Measurements from ENCODE around the gene GSDME.

Gene GSDME

DNA sequence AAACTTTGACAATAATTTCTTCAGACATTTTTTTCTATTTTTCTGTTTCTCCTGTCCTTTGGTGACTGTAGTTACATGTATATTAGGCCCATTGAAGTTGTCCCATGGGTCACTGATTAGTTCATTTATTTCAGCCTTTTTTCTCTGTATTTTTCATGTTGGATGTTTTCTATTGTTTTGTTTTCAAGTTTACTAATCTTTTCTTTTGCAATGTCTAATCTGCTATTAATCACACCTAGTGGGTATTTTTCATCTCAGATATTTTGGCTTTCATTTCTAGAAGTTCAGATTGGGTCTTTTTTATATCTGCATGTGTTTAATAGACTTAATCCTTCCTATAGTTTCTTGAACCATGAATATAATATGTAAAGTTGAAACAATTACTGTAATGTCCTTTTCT, 99.3 kb downstream of the GSDME start:
- DNase-seq (ENCODE audit: low read depth in 2 of 2, low spot score in 1 of 2) = no peak

DNA sequence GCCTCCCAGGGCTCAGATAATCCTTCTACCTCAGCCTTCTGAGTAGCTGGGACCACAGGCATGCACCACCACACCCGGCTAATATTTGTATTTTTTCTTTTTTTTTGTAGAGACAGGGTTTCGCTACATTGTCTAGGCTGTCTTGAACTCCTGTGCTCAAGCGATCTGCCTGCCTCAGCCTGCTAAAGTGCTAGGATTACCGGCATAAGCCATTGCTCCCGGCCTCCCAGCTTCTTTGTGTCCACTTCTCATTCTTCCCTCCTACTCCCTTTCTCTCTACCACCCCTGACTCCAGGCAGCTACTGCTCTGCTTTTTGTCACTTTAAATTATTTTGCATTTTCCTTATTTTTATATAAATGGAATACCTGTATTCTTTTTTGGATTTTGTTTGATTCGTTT, 100.7 kb downstream of the GSDME start:
- DNase-seq (ENCODE audit: low read depth in 2 of 2, low spot score in 1 of 2) = no peak

DNA sequence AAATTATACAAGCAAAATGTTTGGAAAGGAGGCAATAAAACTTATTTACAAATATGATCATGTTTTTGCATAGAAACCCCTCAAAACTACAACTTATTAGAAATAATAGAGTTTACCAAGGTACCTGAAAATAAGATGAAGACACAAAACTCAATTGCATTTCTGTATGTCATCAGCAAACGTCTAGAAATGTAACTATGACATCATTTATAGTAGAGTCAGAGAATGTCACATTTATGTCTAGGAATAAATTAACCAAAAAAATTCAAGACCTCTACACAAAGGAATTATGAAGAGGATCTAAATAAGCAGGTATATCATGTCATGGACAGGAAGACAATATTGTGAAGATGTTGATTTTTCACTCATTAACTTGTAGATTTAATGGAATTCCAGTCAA, 103.0 kb downstream of the GSDME start:
- no peak for DNase-seq (ENCODE audit: low read depth in 2 of 2, low spot score in 1 of 2)

DNA sequence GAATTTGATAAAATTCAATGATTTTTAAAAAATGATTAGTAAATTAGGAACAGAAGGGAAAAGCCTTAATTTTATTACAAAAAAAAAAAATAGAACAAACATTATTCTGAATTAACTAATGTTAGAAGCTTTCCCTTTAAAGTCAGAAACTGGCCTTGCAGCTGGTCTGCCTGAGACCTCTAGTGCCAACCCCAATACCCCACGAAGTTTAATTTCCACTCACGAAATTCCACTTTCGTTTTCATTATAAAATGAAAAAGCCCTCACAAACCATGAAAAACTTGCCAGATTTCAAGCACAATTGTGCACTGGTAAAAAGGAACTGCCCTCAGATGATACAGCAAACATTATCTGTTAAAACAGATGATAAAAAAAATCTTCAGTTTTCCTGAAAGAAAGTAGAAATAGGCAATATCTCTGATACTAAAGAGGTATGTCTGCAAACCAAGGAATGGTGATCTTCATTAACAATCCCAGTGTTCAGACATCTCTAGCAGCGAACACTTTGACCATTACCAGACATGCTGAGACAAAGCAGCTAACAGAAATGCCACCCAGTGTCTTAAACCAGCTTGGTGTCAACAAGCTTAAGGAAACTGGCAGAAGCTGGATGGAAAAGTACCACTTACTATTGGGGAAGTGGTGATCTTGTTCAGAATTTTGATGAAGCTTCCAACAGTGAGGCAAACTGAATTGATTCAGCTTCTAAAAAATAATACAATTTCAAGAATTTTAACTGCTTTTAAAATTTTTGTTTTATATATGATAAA, 103.8 kb downstream of the GSDME start:
- DNase-seq (ENCODE audit: low read depth in 2 of 2, low spot score in 1 of 2) = no peak

DNA sequence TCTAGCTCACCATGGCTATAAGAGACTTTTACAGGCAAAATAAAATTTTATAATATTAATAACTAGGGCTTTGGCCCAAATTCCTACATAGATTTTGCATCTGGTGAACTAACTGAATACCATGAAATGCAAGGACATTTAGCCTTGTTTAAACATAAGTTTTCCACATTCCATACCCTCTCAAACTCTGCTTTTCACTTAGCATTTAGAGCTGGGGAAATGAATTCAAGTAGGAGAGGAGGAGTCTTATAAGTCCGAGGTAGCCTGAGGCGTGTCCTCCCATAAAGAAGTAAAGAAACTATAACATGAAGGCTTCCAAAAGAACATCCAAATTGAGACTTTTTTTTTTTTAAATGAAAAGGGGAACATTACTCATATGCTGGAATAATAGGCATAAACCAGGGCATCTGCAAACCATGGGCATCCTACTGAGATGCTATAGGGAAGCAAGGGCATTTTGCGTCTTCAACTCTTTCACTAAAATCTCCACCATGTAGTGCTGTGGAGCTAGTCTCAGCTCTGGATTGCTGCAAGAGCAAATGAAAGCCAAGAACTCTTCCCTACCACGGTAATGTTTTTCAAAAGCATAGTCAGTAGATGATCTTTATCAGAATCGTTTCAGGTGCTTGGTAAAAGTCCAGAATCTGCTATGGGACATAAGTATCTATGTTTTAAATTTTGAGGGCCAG, 104.9 kb downstream of the GSDME start:
- no peak for DNase-seq (ENCODE audit: low read depth in 2 of 2, low spot score in 1 of 2)

Data from stimulated activated CD8-positive, alpha-beta memory T cell treated with anti-CD3 and anti-CD28 coated beads, Interleukin-4, amount 100 ng/mL, for 1 hour (primary cell).